GM21723 (cell line): Measurements from ENCODE around the gene GULP1.
"Not testable (repeated sequence)": the region's sequence is repeated elsewhere in the genome, so short reads cannot be mapped to it uniquely, and the experiment has no call there.

Experiments used
- ATAC-seq: cut with Tn5 transposase; IDR thresholded peaks from one replicate; pipeline ENCODE4 v1.9.1; 2021; ENCODE audit warnings: mild to moderate bottlenecking, moderate library complexity; ENCODE audit not compliant: unreplicated experiment

Gene GULP1

DNA sequence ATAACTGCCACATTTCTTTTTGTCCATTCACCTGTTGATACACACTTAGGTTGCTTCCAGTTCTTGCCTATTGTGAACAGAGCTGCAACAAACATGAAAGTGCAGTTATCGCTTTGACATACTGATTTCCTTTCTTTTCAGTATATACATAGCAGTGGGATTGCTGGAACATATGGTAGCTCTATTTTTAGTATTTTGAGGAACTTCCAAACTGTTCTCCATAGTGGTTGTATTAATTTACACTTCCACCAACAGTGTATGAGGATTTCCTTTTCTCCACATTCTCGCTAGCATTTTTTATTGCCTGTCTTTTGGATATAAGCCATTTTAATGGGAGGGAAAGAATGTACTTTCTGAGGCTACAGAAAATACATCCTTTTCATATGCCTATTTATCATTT is 167.4 kb downstream of the GULP1 start:
- ATAC-seq: no peak

DNA sequence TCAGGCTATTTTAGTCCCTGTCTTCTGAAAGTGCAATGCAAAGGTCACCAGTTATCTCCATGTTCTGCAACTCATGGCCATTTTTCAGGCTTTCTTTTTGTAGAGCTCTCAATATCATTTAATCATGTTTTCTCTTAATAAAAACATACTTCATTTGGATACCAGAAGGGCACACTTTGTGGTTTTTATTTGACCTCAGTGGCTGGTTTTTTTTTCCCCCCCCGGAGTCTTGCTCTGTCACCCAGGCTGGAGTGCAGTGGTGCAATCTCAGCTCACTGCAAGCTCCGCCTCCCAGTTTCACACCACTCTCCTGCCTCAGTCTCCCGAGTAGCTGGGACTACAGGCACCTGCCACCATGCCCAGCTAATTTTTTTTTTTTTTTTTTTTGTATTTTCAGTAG is 174.4 kb downstream of the GULP1 start:
- ATAC-seq: not testable (repeated sequence)

DNA sequence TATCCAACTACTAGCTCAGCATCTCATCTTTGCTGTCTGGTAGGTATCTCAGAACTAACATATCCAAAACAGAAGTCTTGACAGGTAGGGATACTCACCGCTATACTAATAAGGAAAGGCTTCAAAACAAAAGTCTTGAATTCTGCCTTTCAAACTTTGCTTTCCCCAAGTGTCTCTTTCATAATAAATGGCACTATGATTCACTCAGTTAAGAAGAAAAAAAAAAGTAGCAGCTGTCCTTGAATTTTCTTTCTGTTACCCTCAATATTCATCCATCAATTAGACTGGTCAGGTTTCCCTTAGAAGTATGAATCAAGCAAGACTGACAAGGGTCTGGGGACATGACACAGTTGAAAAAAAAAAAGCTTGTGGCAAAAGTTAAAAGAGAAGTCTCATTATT is 175.1 kb downstream of the GULP1 start:
- ATAC-seq: no peak

DNA sequence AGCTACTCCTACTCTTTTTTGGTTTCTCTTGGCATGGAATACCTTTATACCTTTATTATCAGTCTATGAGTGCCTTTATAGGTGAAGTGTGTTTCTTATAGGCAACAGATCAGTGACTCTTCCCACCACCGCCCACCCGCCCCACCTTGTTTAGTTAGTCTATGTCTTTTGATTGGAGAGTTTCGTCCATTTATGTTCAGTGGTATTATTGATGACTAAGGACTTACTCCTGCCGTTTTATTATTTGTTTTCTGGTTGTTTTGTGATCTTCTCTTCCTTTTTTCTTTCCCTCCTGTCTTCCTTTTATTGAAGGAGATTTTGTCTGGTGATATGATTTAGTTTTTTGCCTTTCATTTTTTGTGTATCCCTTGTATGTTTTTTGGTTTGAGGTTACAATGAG is 179.5 kb downstream of the GULP1 start:
- no peak for ATAC-seq

DNA sequence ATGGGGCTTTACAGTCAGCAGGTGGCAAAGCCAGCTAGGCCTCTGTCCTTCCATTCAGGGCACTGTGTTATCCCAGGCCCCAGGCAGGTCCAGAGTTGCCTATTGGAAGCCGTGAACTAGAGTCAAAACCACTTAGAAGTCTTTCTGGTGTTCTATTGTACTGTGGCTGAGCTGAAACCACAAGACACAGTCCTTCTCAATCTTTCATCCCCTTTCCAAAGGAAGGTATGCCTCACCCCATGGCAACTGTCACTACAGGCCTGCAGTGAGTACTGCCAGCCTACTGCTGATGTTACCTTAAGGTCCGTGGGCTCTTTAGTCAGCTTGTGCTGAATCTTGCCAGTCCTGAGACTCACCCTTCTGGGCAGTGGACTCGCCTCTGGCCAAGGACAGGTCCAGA is 181.6 kb downstream of the GULP1 start:
- ATAC-seq: no peak

DNA sequence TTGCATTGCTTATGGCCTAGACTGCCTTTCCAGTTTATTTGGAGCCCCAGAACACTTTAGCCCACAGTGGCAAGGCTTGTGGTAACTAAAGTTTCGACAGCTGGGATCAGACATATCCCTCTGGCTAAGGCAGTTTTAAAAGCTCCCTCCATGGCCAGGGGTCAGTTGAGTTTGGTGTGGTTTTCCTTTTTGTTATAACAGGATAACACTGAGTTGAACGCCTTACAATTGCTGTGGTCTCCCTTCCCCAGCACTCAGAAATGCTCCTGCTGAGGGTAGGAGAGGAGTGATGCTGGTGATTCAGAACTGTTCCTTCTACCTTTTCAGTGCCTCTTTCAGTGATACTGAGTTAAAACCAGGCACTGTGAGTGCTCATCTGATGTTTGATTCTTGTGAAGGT is 182.6 kb downstream of the GULP1 start:
- no peak for ATAC-seq

DNA sequence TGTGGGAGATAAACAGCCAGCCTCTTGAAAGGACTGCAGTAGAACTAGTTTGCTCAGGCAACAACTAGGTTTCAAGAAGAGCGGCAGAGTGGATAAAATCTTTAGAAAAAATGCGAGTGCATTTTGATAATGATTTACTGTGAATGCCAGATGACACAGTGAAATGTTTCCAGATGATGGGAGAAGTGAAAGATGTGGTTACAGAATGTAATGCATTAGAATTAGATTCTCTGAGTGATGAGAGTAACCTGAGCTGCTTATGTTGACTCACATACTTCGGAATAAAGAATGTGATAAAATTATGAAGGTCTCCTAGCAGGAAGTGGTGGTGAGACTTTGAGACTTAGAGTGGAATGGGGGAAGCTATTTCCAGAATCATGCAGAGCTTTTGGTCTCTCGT is 184.3 kb downstream of the GULP1 start:
- ATAC-seq: no peak

DNA sequence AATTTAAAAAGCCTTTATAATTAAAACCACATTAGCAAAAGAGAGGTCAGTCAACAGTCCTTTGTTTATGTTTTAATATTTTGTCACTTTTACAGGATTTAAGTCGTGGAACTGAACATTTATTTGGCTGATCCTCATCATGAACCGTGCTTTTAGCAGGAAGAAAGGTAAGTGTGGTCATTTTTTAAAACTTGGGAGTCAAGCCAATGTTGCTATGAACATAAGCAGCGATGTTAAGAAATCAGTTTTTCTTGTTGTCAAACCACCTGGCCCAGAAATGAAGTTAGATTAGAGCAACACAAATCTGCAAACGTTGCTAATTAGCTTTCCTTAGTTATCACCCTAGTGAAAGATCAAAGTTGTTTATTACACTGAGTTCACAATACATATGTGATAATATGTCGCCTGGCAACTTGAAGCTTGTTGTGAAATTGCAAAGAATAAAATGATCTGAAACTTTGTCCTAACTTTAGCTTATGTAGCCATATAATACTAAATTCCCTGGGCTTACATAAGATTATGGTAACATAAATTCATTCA is 186.0 kb downstream of the GULP1 start:
- ATAC-seq: no peak

DNA sequence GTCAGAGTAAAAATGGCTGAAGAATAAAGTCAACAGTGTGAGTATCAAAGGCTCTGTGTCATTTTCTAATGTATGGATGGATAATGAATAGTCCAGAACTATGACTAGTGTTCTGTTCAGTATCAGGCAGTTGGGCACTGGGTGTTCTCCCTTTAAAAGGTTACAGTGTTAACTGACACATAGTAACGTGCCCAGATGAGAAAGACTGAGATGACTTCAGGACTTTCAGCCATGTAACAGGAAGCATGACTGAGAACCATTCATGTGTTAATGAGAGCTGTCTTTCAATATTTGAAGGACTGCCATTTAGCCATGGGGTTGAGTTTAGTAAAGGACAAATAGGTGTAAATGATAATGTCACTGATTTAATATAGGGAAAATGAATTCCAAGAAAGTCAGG is 187.1 kb downstream of the GULP1 start:
- peak; percentile 99 for ATAC-seq

DNA sequence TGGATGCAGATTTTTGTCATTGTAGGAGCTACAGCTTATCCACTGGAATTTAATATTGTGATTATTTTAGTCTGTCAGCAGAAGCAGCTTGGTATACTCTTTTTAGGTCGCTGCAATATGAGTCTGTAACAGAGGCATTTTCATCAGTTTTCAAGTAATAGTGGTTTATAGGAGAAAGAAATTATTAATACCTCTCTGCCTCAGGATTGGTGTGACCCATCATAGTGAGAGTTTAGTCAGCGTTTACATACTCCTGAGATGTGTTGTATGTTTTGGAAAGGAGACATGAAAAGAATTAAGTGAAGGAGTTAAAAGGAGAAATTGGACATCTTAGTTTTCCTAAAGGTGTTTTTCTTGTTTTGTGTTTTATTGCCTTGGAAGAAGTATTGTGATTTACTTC is 189.8 kb downstream of the GULP1 start:
- no peak for ATAC-seq

DNA sequence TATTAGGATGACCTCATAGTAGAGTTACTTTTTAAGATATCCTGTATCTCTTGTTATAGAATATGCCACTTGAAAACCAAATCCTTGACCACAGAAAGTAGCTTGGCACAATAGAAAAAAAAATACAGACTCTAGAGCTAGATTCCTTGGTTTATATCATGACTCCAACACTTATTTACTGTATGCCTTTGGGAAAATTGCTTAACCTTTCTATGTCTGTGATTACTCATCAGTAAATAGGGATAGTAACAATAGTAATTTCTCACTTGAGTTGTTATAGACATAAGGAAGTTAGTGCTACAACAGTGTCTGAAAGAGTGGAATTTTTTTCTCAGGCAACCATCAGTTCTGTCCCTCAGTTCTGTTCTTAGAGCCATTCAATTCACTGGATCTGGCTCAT is 193.8 kb downstream of the GULP1 start:
- ATAC-seq: no peak

DNA sequence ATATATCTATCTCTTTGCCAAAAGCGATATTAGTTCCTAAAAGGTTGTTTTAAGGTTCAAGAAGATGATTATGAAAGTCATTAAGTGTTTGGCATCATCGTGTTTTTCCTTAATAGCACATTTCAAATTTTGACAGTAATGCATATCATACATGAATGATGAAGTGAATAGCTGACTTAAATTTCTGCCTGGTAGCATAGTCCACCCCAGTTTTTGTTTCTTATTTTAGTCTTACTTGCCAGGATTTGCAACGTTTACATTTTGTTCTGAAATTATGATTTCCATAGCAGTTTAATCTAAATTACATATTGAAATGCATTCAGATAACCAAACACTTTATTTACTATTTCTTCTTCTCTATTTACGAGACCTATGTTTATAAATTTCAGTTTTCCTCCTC is 201.1 kb downstream of the GULP1 start:
- no peak for ATAC-seq

DNA sequence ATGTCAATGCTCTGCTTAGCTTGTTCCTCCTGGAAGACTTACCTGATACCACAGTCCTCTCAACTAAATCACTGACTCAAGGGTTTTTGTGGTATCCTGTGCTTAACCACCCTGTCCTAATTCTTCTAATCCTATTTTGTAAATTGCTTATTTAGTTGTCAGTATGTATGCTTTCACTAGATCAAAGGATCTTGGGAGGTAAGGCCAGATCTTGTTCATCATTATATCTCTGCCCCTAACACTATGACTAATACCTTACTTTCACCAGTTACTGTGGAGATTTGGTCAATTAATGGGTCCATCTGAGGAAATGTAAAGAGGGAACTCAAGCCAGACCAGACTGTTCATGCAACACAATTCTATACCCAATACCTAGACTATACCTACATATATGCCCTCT is 203.2 kb downstream of the GULP1 start:
- no peak for ATAC-seq

DNA sequence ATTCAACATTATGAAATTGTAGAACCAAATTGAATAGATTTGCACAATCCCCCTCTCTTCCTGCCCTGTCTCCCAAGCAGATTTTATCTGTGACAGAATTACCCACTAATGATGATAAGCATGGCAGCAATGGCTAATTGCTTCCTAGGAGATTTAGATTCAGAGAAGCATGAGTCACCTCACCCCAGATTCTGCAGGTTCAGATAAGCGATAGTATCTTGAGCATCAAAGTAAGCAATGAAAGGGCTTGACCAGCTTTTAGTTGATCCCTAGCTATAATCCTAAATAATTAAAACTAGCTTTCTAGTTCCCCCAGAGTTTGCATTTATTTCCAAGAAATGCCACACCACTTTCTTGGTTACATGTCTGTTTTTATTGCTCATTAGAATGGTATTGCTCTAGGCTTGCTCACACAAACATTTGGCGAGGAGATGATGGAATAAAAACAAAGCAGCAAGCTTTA is 204.3 kb downstream of the GULP1 start:
- ATAC-seq: no peak

DNA sequence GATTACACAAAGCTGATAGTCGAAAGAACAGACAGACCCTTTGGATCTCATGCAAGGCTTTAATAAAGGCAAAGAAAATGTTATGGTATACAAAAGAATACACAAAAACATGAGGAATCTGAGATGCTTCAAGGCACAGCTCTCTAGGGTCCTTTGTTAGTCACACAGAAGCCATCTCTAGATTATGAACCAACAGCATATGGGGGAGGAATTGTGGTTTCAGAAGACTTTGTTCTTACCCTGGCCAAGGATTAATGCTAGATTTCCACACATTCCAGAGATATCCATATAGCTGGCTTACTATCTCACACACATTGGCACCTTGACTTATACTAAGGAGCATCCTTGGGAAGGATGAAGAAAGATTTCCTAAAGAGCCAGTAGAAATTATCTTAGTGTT is 206.1 kb downstream of the GULP1 start:
- no peak for ATAC-seq

DNA sequence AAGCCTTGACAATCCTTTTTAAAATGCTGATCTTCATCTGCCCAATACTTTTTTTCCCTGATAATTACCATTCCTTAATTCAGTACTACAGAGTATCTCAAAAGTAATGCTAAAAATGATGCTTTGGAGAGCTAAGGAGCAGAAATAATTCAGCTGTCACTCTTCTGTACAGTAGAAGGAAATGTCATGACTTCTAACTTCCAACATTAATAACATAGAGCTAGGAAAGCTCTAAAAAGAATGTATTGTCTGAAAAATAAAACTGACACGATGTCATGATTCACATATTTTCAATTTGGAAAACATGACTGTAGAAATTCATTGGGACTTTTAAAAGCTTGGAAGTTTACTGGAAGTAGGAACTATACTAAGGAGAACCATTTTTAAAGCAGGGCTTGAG is 212.3 kb downstream of the GULP1 start:
- ATAC-seq: no peak

DNA sequence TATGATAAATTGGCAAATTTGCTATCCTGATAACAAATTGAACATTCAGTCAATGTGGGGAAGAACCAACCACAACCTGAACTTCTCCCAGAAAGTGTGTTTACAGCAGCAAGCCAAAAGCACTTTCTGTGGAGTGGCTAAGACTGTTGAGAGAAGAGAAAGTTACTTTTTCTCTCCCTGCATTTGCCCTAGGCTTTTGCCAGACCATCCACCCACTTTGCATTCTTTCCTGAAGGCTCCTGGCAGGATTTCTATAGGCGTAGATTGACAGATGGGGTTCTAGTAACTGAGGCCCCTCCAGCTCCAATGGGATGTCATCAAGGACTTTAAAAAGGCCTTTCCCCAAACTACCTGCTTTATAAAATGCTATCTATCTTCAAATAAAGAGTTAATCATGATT is 215.2 kb downstream of the GULP1 start:
- no peak for ATAC-seq

DNA sequence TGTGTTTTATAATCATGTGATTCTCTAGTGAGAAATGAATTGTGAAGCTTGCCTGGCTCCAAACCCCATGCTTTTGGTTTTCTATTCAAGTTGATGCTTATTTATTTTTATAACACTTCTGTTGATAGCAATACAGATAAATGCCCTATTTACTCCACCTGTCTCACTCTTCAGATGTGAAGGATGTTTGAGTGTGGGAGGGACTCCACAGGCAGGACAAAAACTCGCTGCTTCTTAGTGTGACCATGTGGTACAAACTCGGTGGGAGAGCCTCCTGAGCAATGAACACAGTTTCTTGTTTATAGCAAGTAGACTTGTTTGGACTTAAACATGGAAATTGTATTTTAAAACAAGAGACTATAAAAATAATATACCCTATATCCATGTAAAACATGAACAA is 219.7 kb downstream of the GULP1 start:
- ATAC-seq: no peak

DNA sequence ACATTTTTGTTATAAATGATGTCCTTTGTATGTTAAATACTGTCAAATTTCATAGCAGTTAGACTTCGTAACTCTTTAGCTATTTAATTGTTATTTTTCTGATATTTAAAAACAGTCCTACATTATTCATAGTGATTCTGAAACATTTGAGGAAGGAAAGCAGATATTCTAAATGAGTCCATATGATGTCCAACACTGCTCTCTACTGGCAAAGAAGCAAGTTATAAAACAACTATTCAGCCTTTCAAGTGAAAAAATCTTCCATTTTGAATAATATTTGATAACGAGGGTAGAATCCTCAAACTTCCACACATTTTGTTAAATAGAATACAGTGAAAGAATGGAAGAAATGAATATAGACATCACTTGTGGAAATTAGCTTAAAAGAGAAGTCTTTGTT is 220.8 kb downstream of the GULP1 start:
- no peak for ATAC-seq

DNA sequence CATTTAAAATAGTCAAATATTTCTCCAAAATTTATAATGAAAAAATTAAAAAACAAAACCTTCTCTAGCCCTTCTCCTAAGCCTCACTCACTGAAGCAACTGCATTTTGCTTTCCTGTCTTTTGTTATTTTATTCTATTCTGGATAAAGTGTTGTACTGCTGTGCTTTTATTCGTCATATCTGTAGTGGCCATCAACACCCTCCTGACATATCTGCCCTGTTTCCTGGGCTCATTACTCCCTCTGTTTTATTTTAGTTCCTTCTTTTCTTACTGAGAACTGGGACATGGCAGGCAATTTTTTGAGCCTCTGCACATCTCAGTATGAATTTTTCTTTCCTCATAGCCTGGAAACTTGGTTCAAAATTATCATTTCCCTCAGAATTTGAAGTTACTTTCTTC is 224.2 kb downstream of the GULP1 start:
- no peak for ATAC-seq

DNA sequence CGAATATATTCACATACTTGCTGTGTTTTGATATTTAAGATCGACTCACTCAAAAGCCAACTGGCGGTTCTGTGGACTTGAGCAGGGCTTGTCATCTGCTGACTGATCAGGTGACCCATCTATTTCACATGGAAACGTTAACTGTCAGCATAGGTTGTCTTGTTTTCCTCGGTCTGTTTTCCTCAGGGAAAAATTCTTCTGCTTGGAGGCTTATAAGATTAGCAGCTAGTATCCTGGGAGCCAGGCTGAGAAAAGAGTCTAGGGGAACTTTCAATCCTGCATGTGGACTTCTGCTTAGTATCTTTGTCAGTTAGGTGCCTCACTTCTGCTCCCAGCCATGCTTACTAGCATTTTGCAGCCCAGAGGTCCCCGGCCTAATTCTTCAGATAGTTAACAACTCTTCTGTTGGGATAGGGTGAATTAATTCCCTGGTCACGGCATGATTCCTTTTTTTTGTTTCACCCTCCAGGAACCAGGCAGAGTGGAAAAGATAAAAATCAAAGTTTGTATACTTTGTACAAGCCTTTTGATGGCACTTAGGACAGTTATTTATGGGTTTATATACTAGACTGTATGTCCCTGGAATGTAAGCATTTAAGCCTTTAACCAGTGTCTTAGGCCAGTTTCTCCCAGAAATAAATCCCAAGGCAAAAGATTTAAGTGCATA is 226.0 kb downstream of the GULP1 start:
- no peak for ATAC-seq

DNA sequence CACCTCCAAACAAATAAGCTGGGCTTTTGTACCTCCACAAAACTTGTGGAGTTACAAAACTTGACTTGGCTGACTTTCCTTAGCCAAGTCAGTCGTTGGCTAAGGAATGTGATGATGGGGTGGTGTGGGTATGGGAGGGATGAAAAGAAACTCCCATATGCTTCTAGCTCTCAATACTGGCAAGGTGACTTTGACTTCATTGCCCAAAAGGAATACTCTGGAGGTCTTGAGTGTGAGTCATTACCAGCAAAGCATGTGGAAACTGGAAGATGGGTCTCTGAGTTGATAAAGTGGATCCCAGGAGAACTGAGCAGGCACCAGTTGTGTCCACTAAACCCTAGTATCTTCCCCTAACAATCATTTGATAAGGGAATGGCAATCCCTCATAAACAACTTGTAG is 226.7 kb downstream of the GULP1 start:
- no peak for ATAC-seq

DNA sequence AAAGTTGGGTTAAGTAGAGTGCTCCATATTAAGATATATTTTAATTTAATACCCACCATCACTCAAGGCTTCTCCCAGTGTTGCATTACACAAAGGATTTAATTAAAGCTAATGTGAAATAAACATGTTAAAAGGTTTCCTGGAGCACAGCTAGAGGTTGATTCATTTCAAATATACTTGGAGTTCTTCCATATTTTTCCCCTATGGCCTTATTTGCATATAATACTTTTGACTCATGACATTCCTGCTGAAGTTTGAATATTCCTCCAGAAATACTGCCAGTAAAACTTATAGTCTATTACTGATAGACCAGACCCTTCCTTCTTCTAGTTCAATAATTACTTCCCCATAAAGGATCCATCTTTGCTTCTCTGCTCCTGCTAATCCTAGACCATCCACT is 227.5 kb downstream of the GULP1 start:
- no peak for ATAC-seq
